HCT116 (cell line): Measurements from ENCODE around the gene NAT10.

ENCODE experiments used
- CBX3 ChIP-seq: IDR thresholded peaks from 2 replicates; pipeline ENCODE4 v1.6.1; 2012; ENCODE audit warnings: low read depth
- EZH2phosphoT487 ChIP-seq: fragments of 200-600 bp; IDR thresholded peaks from 2 replicates; pipeline ENCODE4 v1.6.1; 2018; ENCODE audit warnings: antibody characterized with exemption, borderline replicate concordance
- POLR2AphosphoS5 ChIP-seq: IDR thresholded peaks from 2 replicates; pipeline ENCODE4 v1.6.1; 2011; ENCODE audit warnings: mild to moderate bottlenecking, low read depth, low read length, moderate library complexity
- RAD21 ChIP-seq: IDR thresholded peaks from 2 replicates; pipeline ENCODE4 v1.6.1; 2012; ENCODE audit warnings: low read depth, mild to moderate bottlenecking
- SIN3A ChIP-seq: IDR thresholded peaks from 2 replicates; pipeline ENCODE4 v1.6.1; 2012; ENCODE audit warnings: low read depth
- SP1 ChIP-seq: IDR thresholded peaks from 2 replicates; pipeline ENCODE4 v1.6.1; 2012; ENCODE audit warnings: low read depth
- TF ChIP-seq, protein P1 (sequence below), 3 experiments: fragments of 200-600 bp in 1 of 3; sonication (generic) in 1 of 3; IDR thresholded peaks in 2 of 3; conservative IDR thresholded peaks in 1 of 3; 2 replicates each; pipeline ENCODE4 v1.5.1; 2012 to 2017; ENCODE audit warnings: low read depth in 2 of 3, low read length in 2 of 3, antibody characterized with exemption in 1 of 3, borderline replicate concordance in 1 of 3, control low read depth in 1 of 3, mild to moderate bottlenecking in 1 of 3, mixed read lengths in 1 of 3, mixed run types in 1 of 3, moderate library complexity in 1 of 3; ENCODE audit not compliant: insufficient read depth in 1 of 3
- TF ChIP-seq, protein P2 (sequence below): IDR thresholded peaks from 2 replicates; pipeline ENCODE4 v1.6.1; 2011; ENCODE audit warnings: mild to moderate bottlenecking, low read length, moderate library complexity; ENCODE audit not compliant: insufficient replicate concordance; ENCODE audit errors: extremely low read depth

- no peak for TF ChIP-seq SP1
- TF ChIP-seq CBX3, result no peak
- TF ChIP-seq, protein P1, sequence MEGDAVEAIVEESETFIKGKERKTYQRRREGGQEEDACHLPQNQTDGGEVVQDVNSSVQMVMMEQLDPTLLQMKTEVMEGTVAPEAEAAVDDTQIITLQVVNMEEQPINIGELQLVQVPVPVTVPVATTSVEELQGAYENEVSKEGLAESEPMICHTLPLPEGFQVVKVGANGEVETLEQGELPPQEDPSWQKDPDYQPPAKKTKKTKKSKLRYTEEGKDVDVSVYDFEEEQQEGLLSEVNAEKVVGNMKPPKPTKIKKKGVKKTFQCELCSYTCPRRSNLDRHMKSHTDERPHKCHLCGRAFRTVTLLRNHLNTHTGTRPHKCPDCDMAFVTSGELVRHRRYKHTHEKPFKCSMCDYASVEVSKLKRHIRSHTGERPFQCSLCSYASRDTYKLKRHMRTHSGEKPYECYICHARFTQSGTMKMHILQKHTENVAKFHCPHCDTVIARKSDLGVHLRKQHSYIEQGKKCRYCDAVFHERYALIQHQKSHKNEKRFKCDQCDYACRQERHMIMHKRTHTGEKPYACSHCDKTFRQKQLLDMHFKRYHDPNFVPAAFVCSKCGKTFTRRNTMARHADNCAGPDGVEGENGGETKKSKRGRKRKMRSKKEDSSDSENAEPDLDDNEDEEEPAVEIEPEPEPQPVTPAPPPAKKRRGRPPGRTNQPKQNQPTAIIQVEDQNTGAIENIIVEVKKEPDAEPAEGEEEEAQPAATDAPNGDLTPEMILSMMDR (IDR thresholded peaks at IDR 0.05 in 2 of 3, conservative IDR thresholded peaks at IDR 0.05 in 1 of 3; ENCODE audit: borderline replicate concordance in 1 of 3, insufficient read depth in 1 of 3, low read depth in 2 of 3, low read length in 2 of 3), result no peak
- TF ChIP-seq POLR2AphosphoS5, result no peak
- TF ChIP-seq SIN3A, result no peak
- no peak for TF ChIP-seq EZH2phosphoT487
- TF ChIP-seq RAD21, result no peak
- TF ChIP-seq, protein P2, sequence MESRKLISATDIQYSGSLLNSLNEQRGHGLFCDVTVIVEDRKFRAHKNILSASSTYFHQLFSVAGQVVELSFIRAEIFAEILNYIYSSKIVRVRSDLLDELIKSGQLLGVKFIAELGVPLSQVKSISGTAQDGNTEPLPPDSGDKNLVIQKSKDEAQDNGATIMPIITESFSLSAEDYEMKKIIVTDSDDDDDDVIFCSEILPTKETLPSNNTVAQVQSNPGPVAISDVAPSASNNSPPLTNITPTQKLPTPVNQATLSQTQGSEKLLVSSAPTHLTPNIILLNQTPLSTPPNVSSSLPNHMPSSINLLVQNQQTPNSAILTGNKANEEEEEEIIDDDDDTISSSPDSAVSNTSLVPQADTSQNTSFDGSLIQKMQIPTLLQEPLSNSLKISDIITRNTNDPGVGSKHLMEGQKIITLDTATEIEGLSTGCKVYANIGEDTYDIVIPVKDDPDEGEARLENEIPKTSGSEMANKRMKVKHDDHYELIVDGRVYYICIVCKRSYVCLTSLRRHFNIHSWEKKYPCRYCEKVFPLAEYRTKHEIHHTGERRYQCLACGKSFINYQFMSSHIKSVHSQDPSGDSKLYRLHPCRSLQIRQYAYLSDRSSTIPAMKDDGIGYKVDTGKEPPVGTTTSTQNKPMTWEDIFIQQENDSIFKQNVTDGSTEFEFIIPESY, result no peak
Observed at GRCh38 chr11:34135439-34135838, 30.0 kb downstream of the NAT10 start.
